ENCODE data around the gene COQ8A.

DNA sequence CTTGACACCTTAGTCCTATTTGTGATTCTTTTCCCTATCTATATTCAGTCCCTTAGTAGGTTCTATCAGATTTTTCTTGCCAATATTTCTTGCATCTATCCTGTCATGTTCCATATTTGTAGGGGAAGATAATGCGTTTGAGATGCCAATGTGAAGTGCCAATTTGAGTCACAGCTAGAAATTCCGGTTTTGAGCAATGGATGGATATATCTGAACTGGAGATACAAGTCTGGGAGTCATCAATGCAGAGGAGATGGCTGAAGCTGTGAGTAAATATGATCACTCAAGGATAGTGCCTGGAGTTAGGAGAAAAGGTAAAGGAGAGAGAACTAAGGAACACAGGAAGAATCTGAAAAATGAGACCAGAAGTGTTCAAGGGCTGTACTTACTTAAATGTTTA is 93.8 kb downstream of the COQ8A start:
- TF ChIP-seq TAF1 (IDR thresholded peaks at IDR 0.05; ENCODE audit: borderline replicate concordance, low read depth, low read length) = no peak
- no peak for TF ChIP-seq POLR2AphosphoS5 (IDR thresholded peaks at IDR 0.05; ENCODE audit: low read depth, low read length)
